Measurements from ENCODE around the gene AANAT. TPM values are rescaled to one million over a fixed set of nuclear protein-coding genes. Genes with fewer than 3 reads are reported as not detected.
A peak's percentile ranks its signal among the peaks of the same experiment; 100 is the strongest.
"Not testable (repeated sequence)": the region's sequence is repeated elsewhere in the genome, so short reads cannot be mapped to it uniquely, and the experiment has no call there.

AANAT gene
- total RNA-seq, 1 experiment from 2014 or later = 0.05 TPM

DNA sequence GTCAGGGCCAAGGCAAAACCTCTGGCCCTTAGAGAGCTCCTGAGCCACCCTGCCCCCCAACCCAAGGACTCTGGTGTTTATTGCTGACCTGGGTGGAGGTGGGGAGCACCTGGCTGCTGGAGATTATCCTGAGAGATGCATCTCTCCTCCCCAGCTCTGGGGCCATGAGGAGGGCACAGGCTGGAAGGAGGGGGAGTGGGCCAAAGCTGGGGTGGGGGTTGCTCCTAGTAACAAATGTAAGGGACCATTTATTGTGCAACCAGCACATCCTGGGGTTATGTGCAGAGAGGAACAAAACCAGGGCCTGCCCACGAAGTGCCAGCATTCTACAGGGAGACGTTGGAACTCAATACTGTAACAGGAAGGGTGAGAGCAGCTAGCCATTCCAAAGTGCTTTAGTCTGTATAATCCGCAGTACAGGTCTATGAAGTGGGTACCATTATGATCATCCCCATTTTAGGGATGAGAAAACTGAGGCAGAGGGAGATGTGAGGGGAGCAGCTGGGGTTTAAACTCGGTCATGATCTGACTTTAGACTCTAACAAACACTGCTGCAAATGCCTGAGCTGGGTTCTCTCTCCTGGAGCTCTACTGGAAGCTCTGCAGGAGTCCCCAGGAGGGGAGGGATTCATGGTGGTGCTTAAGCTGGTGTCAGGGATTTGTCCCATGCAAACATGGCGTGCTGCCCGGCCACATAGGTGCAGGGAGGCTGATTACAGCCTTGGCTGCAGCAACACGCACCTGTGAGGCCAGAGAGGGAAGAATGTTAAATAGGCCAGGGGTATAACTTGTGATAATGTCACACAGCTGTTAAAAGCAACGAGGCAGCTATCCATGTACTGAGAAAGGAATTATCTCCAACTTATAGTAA lies 35.2 kb downstream of the AANAT start:
- DNase-seq (ENCODE audit: low read depth) = no peak

DNA sequence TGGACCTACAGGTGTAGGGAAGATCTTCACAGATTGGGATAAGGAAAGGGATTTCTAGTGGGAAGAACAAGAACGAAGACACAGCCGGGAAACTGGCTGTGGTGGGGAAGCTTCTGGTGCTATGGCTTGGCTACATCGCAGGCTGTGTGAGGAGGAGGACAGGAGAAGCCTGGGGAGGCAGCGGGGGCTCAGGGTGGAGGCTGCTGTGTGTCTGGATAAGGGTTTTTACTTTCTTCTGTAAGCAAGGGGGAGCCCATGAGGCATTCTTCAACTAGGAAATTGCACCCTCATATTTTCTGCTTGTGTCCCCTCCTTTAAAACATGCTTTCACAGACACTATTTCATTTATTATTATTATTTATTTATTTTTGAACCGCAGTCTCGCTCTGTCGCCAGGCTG lies 36.7 kb downstream of the AANAT start:
- peak; percentile 61 for DNase-seq (ENCODE audit: low read depth)

DNA sequence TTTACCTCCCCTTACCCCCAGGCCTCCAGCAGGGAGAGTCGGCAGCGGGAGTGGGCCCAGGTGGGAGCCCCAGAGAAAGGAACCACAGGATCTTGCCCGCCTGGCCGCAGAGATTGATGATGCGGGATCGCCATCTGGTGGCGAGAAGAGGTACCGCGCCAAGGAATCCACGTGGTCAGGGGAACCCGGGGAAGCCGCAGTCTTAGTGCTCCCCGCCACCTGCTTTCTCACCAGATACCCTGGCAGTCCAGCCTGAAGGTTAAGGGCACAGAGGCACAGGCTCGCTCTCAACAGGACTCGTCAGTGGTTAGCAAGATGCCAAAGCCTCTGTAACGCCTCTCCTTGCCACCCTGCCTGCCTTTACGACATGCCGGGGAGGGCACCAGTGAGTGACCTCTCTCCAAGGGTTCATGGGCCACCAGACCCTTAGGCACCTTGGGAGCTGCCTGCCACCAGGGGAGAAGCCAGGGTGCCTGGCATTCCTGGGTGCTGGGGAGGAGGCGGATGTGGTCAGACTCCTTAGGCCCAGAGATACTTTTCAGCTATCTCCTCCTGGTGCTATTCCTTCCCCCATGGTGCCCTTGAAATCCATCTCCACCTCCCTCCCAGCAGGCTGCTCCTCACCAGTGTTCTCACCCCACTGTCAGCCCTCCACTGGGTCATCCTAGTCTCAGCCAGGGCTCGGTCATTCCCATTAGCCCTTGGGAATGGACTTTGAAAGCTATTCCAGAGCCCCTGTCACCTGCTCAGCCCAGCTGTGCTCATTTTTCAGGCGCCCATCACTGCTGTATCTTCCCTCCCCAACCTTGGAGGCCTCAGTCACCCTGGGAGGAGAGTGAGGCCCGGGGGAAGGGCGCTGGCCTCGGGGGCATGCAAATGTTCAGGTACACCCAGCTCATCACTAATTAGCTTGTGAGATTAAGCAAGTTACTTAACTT lies 39.3 kb downstream of the AANAT start:
- DNase-seq (ENCODE audit: low read depth) = peak; percentile 69

DNA sequence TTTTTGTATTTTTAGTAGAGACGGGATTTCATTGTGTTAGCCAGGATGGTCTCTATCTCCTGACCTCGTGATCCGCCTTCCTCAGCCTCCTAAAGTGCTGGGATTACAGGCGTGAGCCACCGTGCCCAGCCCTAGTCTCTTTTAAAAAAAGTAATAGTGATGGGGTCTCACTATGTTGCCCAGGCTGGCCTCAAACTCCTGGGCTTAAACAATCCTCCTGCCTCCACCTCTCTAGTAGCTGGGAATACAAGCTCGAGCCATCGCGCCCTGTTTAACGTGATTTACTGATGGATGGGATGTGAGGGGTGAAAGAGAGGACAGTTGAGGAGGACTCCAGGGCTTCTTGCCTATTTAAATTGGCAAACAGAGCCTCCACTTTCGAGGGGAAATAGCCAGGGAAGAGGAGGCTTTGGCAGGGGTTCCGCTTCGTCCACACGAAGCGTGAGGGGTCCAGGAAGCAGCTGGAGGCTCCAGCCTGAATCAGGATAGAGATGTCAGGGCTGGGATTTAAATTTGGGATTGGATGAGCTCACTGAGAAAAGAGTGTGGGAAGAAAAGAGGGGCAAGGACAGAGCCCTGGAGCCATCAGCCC lies 41.2 kb downstream of the AANAT start:
- DNase-seq (ENCODE audit: low read depth) = not testable (repeated sequence)

DNA sequence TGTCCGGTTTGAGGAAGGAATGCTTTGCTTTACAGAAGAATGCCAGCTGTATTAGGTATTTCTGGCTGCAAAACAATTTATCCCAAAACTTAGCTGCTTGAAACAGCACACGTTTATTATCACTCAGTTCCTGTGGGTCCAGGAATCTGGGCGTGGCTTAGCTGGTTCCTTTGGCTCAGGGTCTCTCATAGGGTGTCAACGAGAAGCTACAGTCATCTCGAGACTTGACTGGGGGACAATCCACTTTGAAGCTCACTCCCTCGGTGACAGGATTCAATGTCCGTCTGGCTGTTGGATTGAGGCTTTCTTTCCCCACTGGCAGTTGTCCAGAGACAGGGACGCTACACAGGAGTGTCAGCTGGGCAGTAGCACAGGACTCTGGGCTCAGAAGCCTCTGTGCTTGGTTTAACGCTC lies 43.4 kb downstream of the AANAT start:
- no peak for DNase-seq (ENCODE audit: low read depth)

DNA sequence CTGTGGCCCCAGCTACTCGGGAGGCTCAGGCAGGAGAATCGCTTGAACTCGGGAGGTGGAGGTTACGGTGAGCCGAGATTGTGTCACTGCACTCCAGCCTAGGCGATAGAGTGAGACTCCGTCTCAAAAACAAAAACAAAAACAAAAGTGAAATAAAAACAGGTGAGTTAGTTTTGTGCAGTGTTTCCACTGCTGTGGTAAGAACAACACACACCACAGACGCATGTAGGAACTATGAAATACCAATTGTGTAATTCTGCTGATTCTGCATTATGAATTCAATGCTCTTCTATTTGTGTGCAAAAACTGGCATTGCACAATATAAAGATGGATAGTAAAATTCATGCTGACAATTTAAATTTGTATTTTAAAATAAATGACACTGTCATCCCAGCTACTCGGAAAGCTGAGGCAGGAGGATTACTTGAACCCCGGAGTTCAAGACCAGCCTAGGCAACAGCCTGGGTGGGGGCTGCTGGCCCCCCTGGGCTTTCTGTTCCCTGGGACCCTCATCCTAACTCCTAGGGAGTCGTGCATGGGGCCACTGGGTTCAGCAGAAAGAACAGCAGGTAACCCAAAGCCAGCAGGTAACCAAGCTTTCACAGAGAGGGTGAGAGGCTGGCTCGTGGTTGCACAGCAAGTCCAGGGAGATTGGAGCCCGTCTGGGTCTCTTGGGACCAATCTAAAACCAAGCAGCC lies 44.4 kb downstream of the AANAT start:
- DNase-seq (ENCODE audit: low read depth) = no peak

DNA sequence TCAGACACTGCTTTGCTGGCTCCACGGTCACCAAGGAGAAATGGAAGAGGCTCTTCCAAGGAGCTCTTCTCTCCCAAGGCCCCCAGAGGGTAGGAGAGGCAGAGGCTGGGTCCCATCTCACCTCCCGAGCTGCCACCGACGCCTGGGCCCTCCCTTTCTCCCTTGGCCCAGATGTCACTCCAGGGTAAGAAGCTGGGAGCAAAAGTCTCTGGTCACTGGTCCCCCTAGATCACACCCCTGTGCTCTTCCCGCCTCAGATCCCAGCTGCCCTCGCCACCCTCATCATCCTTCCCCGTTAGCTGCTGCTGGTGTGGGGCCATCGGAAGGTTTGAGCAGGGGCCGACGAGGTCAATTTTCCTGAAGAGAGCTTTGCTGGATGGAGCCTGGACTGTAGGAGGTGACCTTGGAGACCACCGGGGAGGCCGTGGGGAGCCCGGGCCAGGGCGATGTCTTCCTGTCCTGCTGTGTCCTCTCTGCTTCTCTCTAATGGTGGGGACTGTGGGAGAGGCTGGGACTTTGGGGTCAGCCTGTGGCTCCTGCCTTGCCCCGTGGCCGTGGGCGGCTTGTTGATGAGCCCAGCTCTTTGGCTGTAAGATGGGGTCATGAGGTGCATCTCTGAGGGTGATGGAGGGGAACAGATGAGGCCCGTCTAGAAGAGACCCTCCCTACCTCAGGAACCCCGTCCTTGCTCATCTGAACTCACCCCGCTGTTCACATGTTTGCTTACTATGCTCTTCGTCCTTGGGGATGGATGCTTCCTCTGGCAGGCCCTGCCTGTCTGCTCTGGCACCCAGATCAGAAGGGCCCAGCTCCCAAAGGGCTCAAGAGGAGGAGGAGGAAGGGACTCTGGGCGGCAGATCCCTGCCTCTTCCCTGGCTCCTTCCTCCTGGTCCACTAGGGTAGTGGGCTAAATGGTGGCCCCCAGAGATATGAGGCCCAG lies 45.2 kb downstream of the AANAT start:
- DNase-seq (ENCODE audit: low read depth) = no peak

DNA sequence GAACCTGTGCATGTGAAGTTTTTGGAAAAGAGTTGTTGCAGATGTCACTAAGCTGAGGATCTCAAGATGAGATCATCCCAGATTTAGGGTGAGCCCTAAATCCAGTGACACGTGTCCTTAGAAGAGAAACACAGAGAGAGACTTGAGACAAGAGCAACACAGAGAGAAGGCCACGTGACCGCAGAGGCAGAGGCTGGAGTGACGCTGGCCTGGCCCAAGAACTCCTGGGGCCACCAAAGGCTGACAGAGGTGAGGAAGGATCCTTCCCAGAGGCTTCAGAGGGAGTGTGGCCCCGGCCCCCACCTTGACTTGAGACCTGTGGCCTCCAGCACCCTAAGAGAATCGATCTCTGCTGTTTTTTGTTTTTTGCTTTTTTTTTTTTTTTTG lies 45.9 kb downstream of the AANAT start:
- DNase-seq (ENCODE audit: low read depth) = no peak

DNA sequence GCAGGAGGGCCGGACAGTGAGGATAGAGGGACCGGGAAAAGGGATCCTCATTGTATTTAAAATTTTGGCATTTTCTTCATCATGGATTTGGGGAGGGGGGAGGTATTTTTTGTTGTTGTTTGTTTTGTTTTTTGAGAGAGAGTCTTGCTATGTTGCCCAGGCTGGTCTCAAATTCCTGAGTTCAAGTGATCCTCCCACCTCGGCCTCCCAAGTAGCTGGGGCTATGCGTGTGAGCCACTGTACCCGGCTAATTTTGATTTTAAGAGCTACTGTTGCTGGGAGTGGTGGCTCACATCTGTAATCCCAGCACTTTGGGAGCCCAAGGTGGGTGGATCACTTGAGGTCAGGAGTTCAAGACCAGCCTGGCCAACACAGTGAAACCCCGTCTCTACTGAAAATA lies 47.0 kb downstream of the AANAT start:
- DNase-seq (ENCODE audit: low read depth) = not testable (repeated sequence)

DNA sequence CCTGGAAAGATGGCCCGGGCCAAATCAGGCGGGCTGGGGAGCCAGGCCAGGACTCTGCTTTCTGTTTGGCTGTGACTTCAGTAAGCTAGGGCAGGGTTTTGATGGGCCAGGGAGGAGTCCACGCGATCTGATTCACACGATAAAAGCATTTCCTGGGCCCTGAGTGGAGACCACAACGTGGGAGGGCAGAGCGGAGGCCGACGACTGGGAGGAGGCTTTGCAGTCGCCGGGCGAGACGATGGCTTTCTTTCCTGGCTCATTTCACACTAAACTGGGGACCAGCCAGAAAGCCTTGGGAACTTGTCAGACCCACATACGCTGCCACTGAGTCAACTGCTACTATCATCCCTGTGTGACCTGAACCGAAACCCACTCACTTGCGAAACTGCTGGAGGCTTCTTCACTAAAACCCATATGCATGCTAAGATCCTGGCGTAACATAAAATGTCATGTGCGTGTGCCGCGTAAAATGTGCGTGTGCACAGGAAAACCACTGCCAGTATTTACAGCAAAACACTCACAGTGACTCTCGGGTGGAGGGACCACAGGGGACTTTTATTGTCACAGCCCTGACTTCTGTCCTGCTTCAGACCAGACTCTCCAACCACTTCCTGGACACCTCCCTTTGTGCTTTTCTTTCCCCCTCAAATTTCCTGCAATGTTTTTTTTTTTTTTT lies 48.0 kb downstream of the AANAT start:
- peak; percentile 76 for DNase-seq (ENCODE audit: low read depth)

DNA sequence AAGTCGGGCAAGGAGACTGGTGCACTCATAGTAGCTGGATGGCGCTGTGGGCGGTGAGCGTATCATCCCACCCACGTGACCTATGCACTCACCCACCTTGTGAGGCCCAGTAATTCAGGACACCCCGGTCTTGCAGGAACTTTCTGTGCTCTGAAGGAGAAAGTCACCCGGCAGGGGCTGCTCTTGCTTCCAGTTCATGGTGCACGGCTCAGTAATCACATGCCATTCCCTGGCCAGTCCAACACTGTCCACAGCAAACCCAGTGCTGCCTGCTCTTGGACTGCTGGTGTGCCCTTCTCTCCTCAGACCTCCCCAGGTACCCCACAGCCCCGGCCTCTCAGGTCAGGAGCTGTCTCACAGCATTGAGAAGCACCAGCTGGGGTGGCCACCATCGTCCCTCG lies 50.2 kb downstream of the AANAT start:
- DNase-seq (ENCODE audit: low read depth) = no peak

DNA sequence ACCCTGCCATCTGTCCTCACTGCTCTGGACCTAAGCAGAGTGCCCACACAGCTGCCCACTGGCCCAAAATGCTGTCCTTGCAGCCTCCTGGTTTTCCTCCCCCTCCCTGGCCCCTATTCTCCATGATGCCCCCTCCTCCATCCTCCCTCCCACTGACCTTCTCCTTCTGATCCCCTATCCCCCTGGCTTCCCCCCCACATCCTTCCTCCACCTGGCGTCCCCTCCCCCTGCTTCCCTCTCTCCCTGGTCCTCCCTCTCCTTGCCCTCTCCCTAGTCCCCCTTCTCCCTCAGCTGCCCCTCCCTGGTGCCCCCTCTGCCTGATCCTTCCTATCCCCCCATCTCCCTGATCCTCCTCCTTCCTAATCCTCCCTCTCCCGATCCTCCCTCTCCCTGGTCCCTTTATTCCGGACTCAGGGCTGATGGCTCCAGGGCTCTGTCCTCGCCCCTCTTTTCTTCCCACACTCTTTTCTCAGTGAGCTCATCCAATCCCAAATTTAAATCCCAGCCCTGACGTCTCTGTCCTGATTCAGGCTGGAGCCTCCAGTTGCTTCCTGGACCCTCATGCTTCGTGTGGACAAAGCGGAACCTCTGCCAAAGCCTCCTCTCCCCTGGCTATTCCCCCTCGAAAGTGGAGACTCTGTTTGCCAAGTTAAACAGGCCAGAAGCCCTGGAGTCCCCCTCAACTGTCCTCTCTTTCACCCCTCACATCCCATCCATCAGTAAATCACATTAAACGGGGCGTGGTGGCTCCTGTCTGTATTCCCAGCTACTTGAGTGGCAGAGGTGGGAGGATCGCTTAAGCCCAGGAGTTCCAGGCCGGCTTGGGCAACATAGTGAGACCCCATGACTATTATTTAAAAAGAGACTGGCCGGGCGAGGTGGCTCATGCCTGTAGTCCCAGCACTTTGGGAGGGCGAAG lies 51.9 kb downstream of the AANAT start:
- DNase-seq (ENCODE audit: low read depth) = no peak

Other genes starting within 250 kb of the AANAT start
- gene RNF157, start 227.1 kb upstream of the AANAT start, total RNA-seq (2014; rRNA removed; shearing (Covaris generic)) = 0.10 and 0.23 TPM in 2 replicates
- 42.5 and 65.9 TPM in 2 replicates for gene UBALD2, start 202.3 kb upstream of the AANAT start, total RNA-seq (2014; rRNA removed; shearing (Covaris generic))
- 1.5 and 1.6 TPM in 2 replicates for gene QRICH2, start 159.3 kb upstream of the AANAT start, total RNA-seq (2014; rRNA removed; shearing (Covaris generic))
- gene PRPSAP1, start 113.7 kb upstream of the AANAT start, total RNA-seq (2014; rRNA removed; shearing (Covaris generic)) = 20.8 and 35.2 TPM in 2 replicates
- gene SPHK1, start 83.0 kb upstream of the AANAT start, total RNA-seq (2014; rRNA removed; shearing (Covaris generic)) = 107 and 122 TPM in 2 replicates
- gene UBE2O, start 14.5 kb upstream of the AANAT start, total RNA-seq (2014; rRNA removed; shearing (Covaris generic)) = 17.3 and 18.9 TPM in 2 replicates
- gene RHBDF2, start 33.8 kb downstream of the AANAT start, total RNA-seq (2014; rRNA removed; shearing (Covaris generic)) = 22.8 and 25.2 TPM in 2 replicates
- 0.14 and 0.37 TPM in 2 replicates for gene CYGB, start 70.1 kb downstream of the AANAT start, total RNA-seq (2014; rRNA removed; shearing (Covaris generic))
- 1.5 TPM in 1 of 2 replicates, not detected in the other for gene PRCD, start 72.4 kb downstream of the AANAT start, total RNA-seq (2014; rRNA removed; shearing (Covaris generic))
- gene ST6GALNAC2, start 118.3 kb downstream of the AANAT start, total RNA-seq (2014; rRNA removed; shearing (Covaris generic)) = not detected in 2 replicates
- not detected in 2 replicates for gene ST6GALNAC1, start 176.2 kb downstream of the AANAT start, total RNA-seq (2014; rRNA removed; shearing (Covaris generic))
- 77.4 and 105 TPM in 2 replicates for gene MXRA7, start 243.4 kb downstream of the AANAT start, total RNA-seq (2014; rRNA removed; shearing (Covaris generic))